ENCODE measurements around the gene CAPN7. TPM values are rescaled to one million over a fixed set of nuclear protein-coding genes. Genes with fewer than 3 reads are reported as not detected.

Gene CAPN7
- total RNA-seq, 4 donors from 2014 or later, result 87.8 to 147 (median 116) TPM

DNA sequence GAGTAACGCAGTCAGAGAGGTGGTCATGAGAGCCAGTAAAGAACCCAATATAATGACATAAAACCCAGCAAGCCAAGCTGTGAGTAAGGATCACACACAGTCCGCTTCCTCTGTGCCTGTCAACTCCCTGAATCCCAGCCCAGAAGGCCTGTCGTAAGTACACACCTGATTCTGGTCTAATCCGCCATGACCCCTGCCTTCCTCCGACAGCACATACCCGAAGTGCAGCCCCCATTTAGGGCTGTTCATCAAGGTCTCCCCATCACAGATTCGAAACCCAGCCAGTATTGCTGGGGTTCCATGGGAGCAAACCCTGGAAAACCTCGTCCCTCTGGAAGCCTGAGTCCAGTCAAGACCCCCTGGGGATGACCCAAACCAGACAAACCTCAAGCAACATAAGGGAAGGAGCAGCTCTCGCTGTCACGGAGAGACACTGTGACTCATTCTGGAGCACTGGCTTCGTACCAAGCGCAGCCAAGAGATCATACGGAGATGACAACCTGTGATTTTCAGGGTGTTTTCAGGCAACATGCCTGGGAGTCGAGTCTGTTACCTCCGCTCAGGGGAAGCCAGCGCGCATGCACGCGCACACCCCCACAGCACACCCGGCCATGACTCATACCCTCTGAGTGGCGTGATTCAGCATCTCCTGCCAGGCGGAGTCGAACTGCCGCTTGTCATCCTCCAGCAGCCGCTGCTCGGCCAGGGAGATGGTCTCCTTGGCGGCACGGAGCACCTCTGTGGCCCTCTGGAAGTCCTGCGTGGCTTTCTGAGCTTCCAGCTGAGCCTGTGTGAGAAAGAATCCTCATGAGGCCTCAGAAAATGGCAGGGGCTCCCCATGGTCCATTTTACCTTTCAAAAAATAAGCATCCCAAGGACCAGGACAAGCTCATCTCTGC, 63.3 kb downstream of the CAPN7 start:
- Histone ChIP-seq H3K9me3 (no peaks in the 10 kb centered on the region), H3K4me3 (replicated peaks in 1 of 3) (no peak overlapping the region), H3K4me1 (peaks cover 25 to 59% of the 10 kb centered on the region in 2 donors), H3K36me3 (peaks cover 0 to 2% of the 10 kb centered on the region in 2 donors), H3K27me3 (no peaks in the 10 kb centered on the region), H3K27ac (peak overlapping the region; percentile 68 to 88 (median 70))
- intact Hi-C loops (cut with DNase I), result loop anchor here (5.0 to 10.0 kb wide), 3 partner anchors 63 to 113 kb away; partner anchors contain the start of genes CAPN7 and SH3BP5
- peak; percentile 44 to 53 for DNase-seq
- WGBS, 2 donors, result 80 to 89% methylated on average over 25 to 27 of the region's 29 CpGs
- peak in 1 of 2 donors; percentile 33 for TF ChIP-seq POLR2A (IDR thresholded peaks at IDR 0.05)
- TF ChIP-seq, protein P1, sequence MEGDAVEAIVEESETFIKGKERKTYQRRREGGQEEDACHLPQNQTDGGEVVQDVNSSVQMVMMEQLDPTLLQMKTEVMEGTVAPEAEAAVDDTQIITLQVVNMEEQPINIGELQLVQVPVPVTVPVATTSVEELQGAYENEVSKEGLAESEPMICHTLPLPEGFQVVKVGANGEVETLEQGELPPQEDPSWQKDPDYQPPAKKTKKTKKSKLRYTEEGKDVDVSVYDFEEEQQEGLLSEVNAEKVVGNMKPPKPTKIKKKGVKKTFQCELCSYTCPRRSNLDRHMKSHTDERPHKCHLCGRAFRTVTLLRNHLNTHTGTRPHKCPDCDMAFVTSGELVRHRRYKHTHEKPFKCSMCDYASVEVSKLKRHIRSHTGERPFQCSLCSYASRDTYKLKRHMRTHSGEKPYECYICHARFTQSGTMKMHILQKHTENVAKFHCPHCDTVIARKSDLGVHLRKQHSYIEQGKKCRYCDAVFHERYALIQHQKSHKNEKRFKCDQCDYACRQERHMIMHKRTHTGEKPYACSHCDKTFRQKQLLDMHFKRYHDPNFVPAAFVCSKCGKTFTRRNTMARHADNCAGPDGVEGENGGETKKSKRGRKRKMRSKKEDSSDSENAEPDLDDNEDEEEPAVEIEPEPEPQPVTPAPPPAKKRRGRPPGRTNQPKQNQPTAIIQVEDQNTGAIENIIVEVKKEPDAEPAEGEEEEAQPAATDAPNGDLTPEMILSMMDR (IDR thresholded peaks at IDR 0.05), result no peak

DNA sequence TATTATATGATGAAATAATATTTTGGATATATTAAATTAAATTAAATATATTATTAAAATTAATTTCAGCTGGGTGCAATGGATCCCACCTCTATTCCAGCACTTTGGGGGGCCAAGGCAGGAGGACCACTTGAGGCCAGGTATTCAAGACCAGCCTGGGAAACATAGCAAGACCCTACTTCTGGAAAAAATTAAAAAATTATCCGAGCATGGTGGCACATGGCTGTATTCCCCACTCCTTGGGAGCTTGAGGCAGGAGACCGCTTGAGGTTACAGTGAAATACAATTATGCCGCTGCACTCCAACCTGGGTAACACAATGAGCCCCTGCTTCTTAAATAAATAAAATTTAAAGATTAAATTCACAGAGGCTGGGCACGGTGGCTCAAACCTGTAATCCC, 65.0 kb downstream of the CAPN7 start:
- TF ChIP-seq POLR2A (IDR thresholded peaks at IDR 0.05), result no peak
- TF ChIP-seq, protein P1 (IDR thresholded peaks at IDR 0.05), result no peak
- Histone ChIP-seq H3K4me3 (replicated peaks in 1 of 3) (no peak overlapping the region), H3K36me3 (peaks cover 0 to 2% of the 10 kb centered on the region in 2 donors), H3K27me3 (no peaks in the 10 kb centered on the region), H3K9me3 (no peaks in the 10 kb centered on the region), H3K27ac (no peak overlapping the region), H3K4me1 (peaks cover 10 to 42% of the 10 kb centered on the region in 2 donors)
- DNase-seq, result no peak
- WGBS, 2 donors, result 85 to 95% methylated on average over 4 of the region's 4 CpGs
- intact Hi-C loops (cut with DNase I), result no loop called here

DNA sequence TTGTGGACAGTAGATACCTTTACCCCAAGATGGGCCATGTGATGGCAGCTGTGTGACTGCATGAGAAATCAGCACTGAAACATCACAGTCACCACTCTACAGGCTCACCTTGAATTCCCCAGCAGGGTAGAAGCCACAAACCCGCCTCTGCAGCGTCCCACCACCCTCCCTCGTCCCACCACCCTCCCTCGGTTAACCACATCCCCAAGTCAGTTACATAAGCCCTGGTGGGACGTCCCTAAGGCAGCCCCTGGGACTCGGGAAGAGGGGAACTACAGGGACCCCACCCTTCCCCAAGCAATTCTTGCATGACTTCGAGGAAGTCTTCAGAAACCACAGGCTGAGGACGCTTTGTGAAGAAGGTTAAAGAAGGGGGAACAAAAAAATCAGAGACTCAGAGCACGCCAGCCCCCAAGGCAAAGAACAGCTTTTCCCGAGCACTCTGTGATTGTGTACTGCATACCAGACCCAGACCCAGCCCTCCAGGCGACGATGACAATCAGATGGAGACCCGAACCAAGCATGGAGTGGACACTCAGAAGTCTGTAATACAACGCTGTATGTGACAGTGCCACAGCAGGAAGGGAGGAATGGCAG, 65.8 kb downstream of the CAPN7 start:
- H3K36me3 ChIP-seq, result peaks cover 0 to 2% of the 10 kb centered on the region in 2 donors
- WGBS, 2 donors, result 75 to 81% methylated on average over 14 of the region's 14 CpGs
- no peak for DNase-seq
- peak overlapping the region in 2 of 3 donors; percentile 22 to 36 for H3K27ac ChIP-seq
- H3K27me3 ChIP-seq, result no peaks in the 10 kb centered on the region
- H3K9me3 ChIP-seq, result no peaks in the 10 kb centered on the region
- intact Hi-C loops (cut with DNase I), result no loop called here
- H3K4me1 ChIP-seq, result peaks cover 10 to 37% of the 10 kb centered on the region in 2 donors
- TF ChIP-seq POLR2A (IDR thresholded peaks at IDR 0.05), result no peak
- TF ChIP-seq, protein P1 (IDR thresholded peaks at IDR 0.05), result no peak
- H3K4me3 ChIP-seq (replicated peaks in 1 of 3), result no peak overlapping the region

DNA sequence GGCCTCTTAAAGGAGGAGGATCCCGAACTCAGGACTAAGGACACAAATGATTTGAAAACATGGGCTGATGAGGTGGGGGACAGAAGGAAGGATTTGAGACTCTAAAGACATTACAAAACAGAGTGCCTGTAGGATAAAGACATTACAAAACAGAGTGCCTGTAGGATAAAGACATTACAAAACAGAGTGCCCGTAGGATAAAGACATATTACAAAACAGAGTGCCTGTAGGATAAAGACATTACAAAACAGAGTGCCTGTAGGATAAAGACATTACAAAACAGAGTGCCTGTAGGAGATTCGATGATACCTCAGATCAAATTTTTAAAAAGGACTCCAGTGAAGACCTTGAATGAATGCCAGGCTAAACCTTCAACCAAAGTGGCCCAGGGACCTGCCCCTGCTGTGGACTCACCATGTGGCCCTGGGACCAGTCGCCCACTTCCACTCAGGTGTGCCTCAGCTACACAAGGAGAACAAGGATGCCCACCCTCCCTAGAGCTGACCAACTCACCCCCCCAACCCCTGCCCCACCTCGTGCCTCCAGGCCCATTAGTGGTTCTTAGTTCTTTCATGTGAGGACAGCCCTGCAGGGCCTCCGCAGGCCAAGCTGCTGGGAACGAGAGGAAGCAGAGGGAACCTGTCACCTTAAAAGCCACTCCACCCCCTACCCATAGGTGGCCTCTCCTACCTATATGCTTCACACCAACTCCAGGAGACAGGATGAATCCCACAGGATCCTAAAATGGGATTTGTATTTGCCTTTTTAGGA, 66.6 kb downstream of the CAPN7 start:
- intact Hi-C loops (cut with DNase I), result no loop called here
- Histone ChIP-seq H3K4me3 (replicated peaks in 1 of 3) (no peak overlapping the region), H3K9me3 (no peaks in the 10 kb centered on the region), H3K36me3 (peaks cover 0 to 2% of the 10 kb centered on the region in 2 donors), H3K4me1 (peaks cover 10 to 34% of the 10 kb centered on the region in 2 donors), H3K27me3 (no peaks in the 10 kb centered on the region), H3K27ac (peak overlapping the region in 2 of 3 donors; percentile 22 to 36)
- 82 to 88% methylated on average over 7 of the region's 7 CpGs for WGBS, 2 donors
- no peak for TF ChIP-seq POLR2A (IDR thresholded peaks at IDR 0.05)
- TF ChIP-seq, protein P1 (IDR thresholded peaks at IDR 0.05), result no peak
- DNase-seq, result no peak
